Right lobe of liver (tissue), 6 donors: Measurements from ENCODE around the gene RIMBP2. TPM values are rescaled to one million over a fixed set of nuclear protein-coding genes. Genes with fewer than 3 reads are reported as not detected.

ENCODE experiments used
- ATAC-seq, 4 donors: fragments of 200-7000 bp; cut with Tn5 transposase; one replicate each; pipeline ENCODE4 v1.9.1; 2020; ENCODE audit warnings: mild to moderate bottlenecking in 4 of 4, moderate library complexity in 4 of 4
- DNase-seq, 3 donors: peaks; one replicate each; pipeline ENCODE4 v3.0.0-alpha.2; 2020
- H3K27ac ChIP-seq, 3 donors: fragments of 200-600 bp; one replicate each; pipeline ENCODE4 v1.8.0; 2022
- H3K27me3 ChIP-seq, 2 donors: fragments of 200-600 bp; one replicate each; pipeline ENCODE4 v1.8.0; 2022
- H3K36me3 ChIP-seq, 4 donors: fragments of 200-600 bp; sonication (generic) in 1 of 4; one replicate each; pipeline versions ENCODE4 v1.5.1 to v1.8.0; 2017 to 2022; ENCODE audit warnings: control low read depth in 1 of 4
- H3K4me1 ChIP-seq, 4 donors: fragments of 200-600 bp; sonication (generic) in 1 of 4; one replicate each; pipeline versions ENCODE4 v1.5.1 to v1.8.0; 2017 to 2022; ENCODE audit warnings: control low read depth in 1 of 4
- H3K4me3 ChIP-seq, 3 donors: fragments of 200-600 bp; one replicate each; pipeline ENCODE4 v1.8.0; 2022
- H3K9me3 ChIP-seq, 4 donors: fragments of 200-600 bp; sonication (generic) in 1 of 4; one replicate each; pipeline versions ENCODE4 v1.5.1 to v1.8.0; 2017 to 2022; ENCODE audit warnings: control low read depth in 1 of 4
- POLR2A ChIP-seq: fragments of 450-650 bp; IDR thresholded peaks from one replicate; pipeline ENCODE4 v1.6.1; 2017; ENCODE audit warnings: antibody characterized with exemption, mild to moderate bottlenecking
- WGBS: methylation state at CpG from one replicate; pipeline ENCODE4 v1.1.6; 2018; ENCODE audit warnings: low coverage, low lambda C conversion rate; ENCODE audit not compliant: insufficient coverage; ENCODE audit errors: missing lambda C conversion rate; 5-methylcytosine and 5-hydroxymethylcytosine counted together
- intact Hi-C, 2 donors: fragments of 100-400 bp; cut with DNase I; formaldehyde crosslinking; loops; one replicate each; pipeline versions ENCODE4 v1.11.2 to v1.14.1; 2022
- total RNA-seq, 6 experiments: library from RNA; depleted of rRNA in 2 of 6; stranded (reverse); fragments of >200 nt in 2 of 6; fragmentation: NEBNext Ultra II Directional in 3 of 6; extraction: Animal tissue kit (Norgen Biotek cat#: 25700) in 3 of 6; gene quantifications; one replicate each; pipeline versions ENCODE4 v1.1.0 to v1.2.4, GENCODE V29; 2016 to 2023
- TF ChIP-seq, protein P1 (sequence below), 4 donors: fragments of 200-600 bp in 3 of 4; fragments of 450-650 bp in 1 of 4; IDR thresholded peaks; one replicate each; pipeline versions ENCODE4 v1.5.1 to v1.8.0; 2016 to 2022; ENCODE audit warnings: antibody characterized with exemption in 4 of 4, mild to moderate bottlenecking in 2 of 4
- donor health status: DM: no; HTN: yes; CAD: no.
- donor health status: DM: no; HTN: no; CAD: no.
- donor health status: DM: no; HTN: no; CAD: no.
- donor health status: DM: no; HTN: yes; CAD: no.
- donor health status: DM: no; HTN: yes; CAD: no.

Gene RIMBP2
- total RNA-seq, 6 experiments from 2014 or later = 0.04 to 0.19 TPM; not detected in 4

DNA sequence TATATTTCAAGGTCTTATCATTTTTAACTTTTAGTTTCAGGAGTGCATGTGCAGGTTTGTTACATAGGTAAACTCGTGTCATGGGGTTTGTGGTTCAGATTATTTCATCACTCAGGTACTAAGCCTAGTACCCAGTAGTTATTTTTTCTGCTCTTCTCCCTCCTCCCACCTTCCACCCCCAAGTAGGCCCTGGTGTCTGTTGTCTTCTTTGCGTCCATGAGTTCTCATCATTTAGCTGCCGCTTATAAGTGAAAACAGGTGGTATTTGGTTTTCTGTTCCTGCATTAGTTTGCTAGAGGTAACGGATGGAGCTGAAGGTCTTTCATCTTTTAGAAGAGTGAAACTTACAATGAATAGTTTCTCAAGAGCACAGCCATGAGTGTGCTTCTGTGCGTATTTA lies 354.0 kb downstream of the RIMBP2 start:
- Histone ChIP-seq H3K4me3 (no peak overlapping the region), H3K4me1 (no peaks in the 10 kb centered on the region), H3K27ac (no peak overlapping the region), H3K9me3 (no peaks in the 10 kb centered on the region), H3K36me3 (no peaks in the 10 kb centered on the region), H3K27me3 (no peaks in the 10 kb centered on the region)
- 65% methylated on average over 5 of the region's 5 CpGs for WGBS
- no peak for ATAC-seq
- DNase-seq = no peak
- intact Hi-C loops = no loop called here
- no peak for TF ChIP-seq POLR2A
- TF ChIP-seq, protein P1, sequence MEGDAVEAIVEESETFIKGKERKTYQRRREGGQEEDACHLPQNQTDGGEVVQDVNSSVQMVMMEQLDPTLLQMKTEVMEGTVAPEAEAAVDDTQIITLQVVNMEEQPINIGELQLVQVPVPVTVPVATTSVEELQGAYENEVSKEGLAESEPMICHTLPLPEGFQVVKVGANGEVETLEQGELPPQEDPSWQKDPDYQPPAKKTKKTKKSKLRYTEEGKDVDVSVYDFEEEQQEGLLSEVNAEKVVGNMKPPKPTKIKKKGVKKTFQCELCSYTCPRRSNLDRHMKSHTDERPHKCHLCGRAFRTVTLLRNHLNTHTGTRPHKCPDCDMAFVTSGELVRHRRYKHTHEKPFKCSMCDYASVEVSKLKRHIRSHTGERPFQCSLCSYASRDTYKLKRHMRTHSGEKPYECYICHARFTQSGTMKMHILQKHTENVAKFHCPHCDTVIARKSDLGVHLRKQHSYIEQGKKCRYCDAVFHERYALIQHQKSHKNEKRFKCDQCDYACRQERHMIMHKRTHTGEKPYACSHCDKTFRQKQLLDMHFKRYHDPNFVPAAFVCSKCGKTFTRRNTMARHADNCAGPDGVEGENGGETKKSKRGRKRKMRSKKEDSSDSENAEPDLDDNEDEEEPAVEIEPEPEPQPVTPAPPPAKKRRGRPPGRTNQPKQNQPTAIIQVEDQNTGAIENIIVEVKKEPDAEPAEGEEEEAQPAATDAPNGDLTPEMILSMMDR (IDR thresholded peaks at IDR 0.05) = no peak

DNA sequence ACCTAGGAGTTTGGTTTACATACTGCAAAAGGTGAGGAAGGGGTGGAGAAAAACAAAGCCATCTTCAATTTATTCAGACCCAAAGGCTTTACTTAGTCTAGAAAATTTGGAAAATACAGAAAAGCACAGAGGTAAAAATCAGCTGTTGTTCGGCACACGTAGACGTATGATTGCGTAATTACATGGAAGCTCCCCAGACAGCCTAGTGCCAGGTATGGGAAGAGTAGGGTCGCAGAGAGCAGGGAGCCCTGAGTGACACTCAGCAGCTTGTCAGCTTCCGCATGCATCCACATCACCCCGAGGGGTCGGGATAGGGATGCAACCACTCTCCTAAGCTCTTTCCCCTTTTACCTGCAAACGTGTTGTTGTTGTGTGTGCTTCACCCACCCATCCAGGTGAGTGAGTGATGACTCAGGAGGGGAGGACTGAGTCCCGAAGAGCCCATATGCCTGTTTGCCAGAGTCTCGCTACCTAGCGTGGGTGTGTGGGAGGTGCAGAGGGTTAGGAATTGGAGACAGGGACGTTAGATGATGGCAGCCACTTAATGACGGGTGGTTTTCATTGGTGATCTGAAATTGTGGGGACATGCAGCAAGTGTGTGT lies 358.3 kb downstream of the RIMBP2 start:
- Histone ChIP-seq H3K36me3 (no peaks in the 10 kb centered on the region), H3K4me1 (no peaks in the 10 kb centered on the region), H3K27ac (no peak overlapping the region), H3K4me3 (no peak overlapping the region), H3K27me3 (no peaks in the 10 kb centered on the region), H3K9me3 (no peaks in the 10 kb centered on the region)
- no peak for ATAC-seq
- intact Hi-C loops = no loop called here
- no peak for DNase-seq
- TF ChIP-seq POLR2A = no peak
- TF ChIP-seq, protein P1 (IDR thresholded peaks at IDR 0.05) = no peak
- WGBS = 34% methylated on average over 11 of the region's 14 CpGs

DNA sequence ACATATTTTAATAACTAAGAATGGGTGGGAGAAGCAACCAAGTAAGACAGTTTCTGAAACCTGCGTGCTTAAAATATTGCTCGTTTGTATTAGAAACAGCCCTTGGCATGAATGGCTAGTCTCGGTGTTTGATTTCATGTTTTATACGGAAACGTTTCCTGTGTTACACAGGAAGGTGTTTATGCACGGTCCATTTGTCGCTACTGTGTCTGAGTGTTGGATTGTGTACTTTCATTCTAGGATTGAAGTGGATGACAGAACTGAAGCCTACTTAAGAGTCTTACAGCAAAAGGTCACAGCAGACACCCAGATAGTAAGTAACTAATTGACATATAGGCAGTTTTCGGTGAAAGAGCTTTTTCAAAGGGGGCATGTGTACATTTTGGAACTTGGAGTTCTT lies 358.9 kb downstream of the RIMBP2 start:
- no peak overlapping the region for H3K27ac ChIP-seq
- ATAC-seq (no peak), DNase-seq (no peak)
- no peaks in the 10 kb centered on the region for H3K4me1 ChIP-seq
- H3K27me3 ChIP-seq = no peaks in the 10 kb centered on the region
- no peak for TF ChIP-seq POLR2A
- TF ChIP-seq, protein P1 (IDR thresholded peaks at IDR 0.05) = no peak
- 62% methylated on average over 8 of the region's 8 CpGs for WGBS
- H3K9me3 ChIP-seq = no peaks in the 10 kb centered on the region
- no peaks in the 10 kb centered on the region for H3K36me3 ChIP-seq
- no peak overlapping the region for H3K4me3 ChIP-seq
- intact Hi-C loops = no loop called here

DNA sequence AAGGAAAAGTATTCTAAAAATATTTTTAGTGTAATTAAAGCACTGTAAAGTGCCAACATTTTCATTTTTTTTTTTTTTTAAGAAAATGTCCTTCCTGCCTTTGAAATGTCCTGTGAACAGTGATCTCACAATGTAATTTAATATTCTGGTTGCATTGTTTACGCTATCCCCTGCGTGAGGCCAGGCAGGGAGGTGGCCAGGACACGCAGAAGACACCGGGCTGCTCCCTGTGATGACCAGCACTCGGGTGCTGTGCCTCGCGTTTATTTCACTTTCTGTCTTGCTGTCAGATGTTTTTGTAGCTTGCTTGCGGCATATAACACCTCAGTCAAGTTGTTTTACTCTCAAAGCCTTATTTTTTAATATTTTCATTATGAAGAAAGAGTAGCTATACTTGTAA lies 359.9 kb downstream of the RIMBP2 start:
- TF ChIP-seq, protein P1 (IDR thresholded peaks at IDR 0.05) = no peak
- TF ChIP-seq POLR2A = no peak
- Histone ChIP-seq H3K36me3 (no peaks in the 10 kb centered on the region), H3K27me3 (no peaks in the 10 kb centered on the region), H3K9me3 (no peaks in the 10 kb centered on the region), H3K27ac (no peak overlapping the region), H3K4me1 (no peaks in the 10 kb centered on the region), H3K4me3 (no peak overlapping the region)
- intact Hi-C loops = no loop called here
- ATAC-seq (no peak), DNase-seq (no peak)
- 51% methylated on average over 8 of the region's 8 CpGs for WGBS

DNA sequence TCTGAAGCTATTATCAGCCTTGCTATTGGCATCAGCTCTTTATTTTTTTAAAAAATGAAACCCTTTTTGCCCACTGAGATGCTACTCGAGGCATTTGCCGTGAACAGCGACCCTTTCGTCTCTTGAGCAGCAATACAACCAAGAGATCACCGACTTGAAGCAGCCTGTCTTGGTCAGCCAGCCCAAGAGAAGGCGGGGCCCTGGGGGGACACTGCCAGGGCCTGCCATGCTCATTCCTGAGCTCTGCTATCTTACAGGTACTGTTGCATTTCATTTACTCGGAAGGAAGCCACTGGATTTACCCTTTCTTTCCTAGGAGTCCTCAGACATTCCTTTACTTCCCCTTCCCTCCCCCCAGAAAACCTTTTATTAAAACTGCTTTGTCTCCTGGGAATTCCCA lies 361.7 kb downstream of the RIMBP2 start:
- Histone ChIP-seq H3K4me3 (no peak overlapping the region), H3K9me3 (no peaks in the 10 kb centered on the region), H3K27me3 (no peaks in the 10 kb centered on the region), H3K36me3 (no peaks in the 10 kb centered on the region), H3K27ac (no peak overlapping the region), H3K4me1 (no peaks in the 10 kb centered on the region)
- intact Hi-C loops = no loop called here
- no peak for ATAC-seq
- 33% methylated on average over 4 of the region's 7 CpGs for WGBS
- DNase-seq = no peak
- TF ChIP-seq, protein P1 (IDR thresholded peaks at IDR 0.05) = no peak
- no peak for TF ChIP-seq POLR2A
